GM23338 (cell line): ENCODE data around the gene MEI4. TPM values are rescaled to one million over a fixed set of nuclear protein-coding genes. Genes with fewer than 3 reads are reported as not detected.

Experiments used
- ATAC-seq: fragments of 200-7000 bp; cut with Tn5 transposase; 3 replicates; pipeline ENCODE4 v1.9.1; 2020
- DNase-seq: peaks from one replicate; pipeline ENCODE4 v3.0.0-alpha.2; 2015; ENCODE audit warnings: low spot score
- H2AFZ ChIP-seq: fragments of 200-600 bp; sonication (generic); 2 replicates; pipeline ENCODE4 v1.8.0; 2016; ENCODE audit warnings: antibody characterized with exemption, mild to moderate bottlenecking, moderate library complexity
- H3F3A ChIP-seq: fragments of 200-600 bp; sonication (generic); replicated peaks from 2 replicates; pipeline ENCODE4 v1.8.0; 2017; ENCODE audit warnings: antibody characterized with exemption, mixed run types, low read depth
- H3K27ac ChIP-seq: fragments of 200-600 bp; sonication (generic); 2 replicates; pipeline ENCODE4 v1.6.1; 2016; ENCODE audit warnings: low read depth
- H3K27me3 ChIP-seq: fragments of 200-600 bp; sonication (generic); 2 replicates; pipeline ENCODE4 v1.8.0; 2016; ENCODE audit warnings: mild to moderate bottlenecking, mixed run types, moderate library complexity; ENCODE audit not compliant: insufficient read depth
- H3K36me3 ChIP-seq: fragments of 200-600 bp; sonication (generic); 2 replicates; pipeline ENCODE4 v1.8.0; 2016; ENCODE audit warnings: mild to moderate bottlenecking; ENCODE audit not compliant: insufficient read depth
- H3K4me1 ChIP-seq: fragments of 200-600 bp; sonication (generic); 2 replicates; pipeline ENCODE4 v1.8.0; 2016; ENCODE audit warnings: mild to moderate bottlenecking, moderate library complexity; ENCODE audit not compliant: insufficient read depth
- H3K4me2 ChIP-seq: fragments of 200-600 bp; sonication (generic); 2 replicates; pipeline ENCODE4 v1.7.1; 2017; ENCODE audit warnings: mixed run types
- H3K4me3 ChIP-seq: fragments of 200-600 bp; sonication (generic); 2 replicates; pipeline ENCODE4 v1.6.1; 2016; ENCODE audit warnings: mixed run types
- H3K79me2 ChIP-seq: fragments of 200-600 bp; sonication (generic); replicated peaks from 2 replicates; pipeline ENCODE4 v1.8.0; 2017; ENCODE audit warnings: mild to moderate bottlenecking; ENCODE audit not compliant: insufficient read depth
- H3K9me2 ChIP-seq: fragments of 200-600 bp; sonication (generic); 2 replicates; pipeline ENCODE4 v1.8.0; 2017; ENCODE audit not compliant: insufficient read depth
- H4K20me1 ChIP-seq: fragments of 200-600 bp; sonication (generic); replicated peaks from 2 replicates; pipeline ENCODE4 v1.8.0; 2017; ENCODE audit warnings: mild to moderate bottlenecking; ENCODE audit not compliant: insufficient read depth
- H3K27ac Mint-ChIP-seq: 2 replicates; pipeline ENCODE4 v1.8.0; 2020; ENCODE audit warnings: inconsistent platforms, mild to moderate bottlenecking, moderate library complexity, mixed read lengths
- H3K27me3 Mint-ChIP-seq: 3 replicates; pipeline ENCODE4 v1.8.0; 2022; ENCODE audit warnings: low read depth, mild to moderate bottlenecking, moderate library complexity, mixed read lengths, inconsistent platforms; ENCODE audit not compliant: insufficient read depth, poor library complexity
- H3K36me3 Mint-ChIP-seq: 3 replicates; pipeline ENCODE4 v1.8.0; 2021; ENCODE audit warnings: low read depth, mild to moderate bottlenecking, inconsistent platforms, moderate library complexity, mixed read lengths
- H3K4me1 Mint-ChIP-seq: 3 replicates; pipeline ENCODE4 v1.8.0; 2020; ENCODE audit warnings: mild to moderate bottlenecking, inconsistent platforms, mixed read lengths
- H3K4me3 Mint-ChIP-seq: 3 replicates; pipeline ENCODE4 v1.8.0; 2021; ENCODE audit warnings: moderate library complexity, mild to moderate bottlenecking, inconsistent platforms, mixed read lengths
- H3K9me3 Mint-ChIP-seq: 3 replicates; pipeline ENCODE4 v1.8.0; 2020; ENCODE audit warnings: moderate library complexity, mild to moderate bottlenecking, inconsistent platforms, mixed read lengths
- CREB1 ChIP-seq: fragments of 250-450 bp; sonication (Bioruptor Pico); IDR thresholded peaks from 2 replicates; pipeline ENCODE4 v1.5.0; 2020; ENCODE audit warnings: low read depth, mild to moderate bottlenecking, moderate library complexity
- EZH2 ChIP-seq: fragments of 200-600 bp; sonication (generic); IDR thresholded peaks from one replicate; pipeline ENCODE4 v1.8.0; 2017; ENCODE audit warnings: antibody characterized with exemption, mild to moderate bottlenecking, low read depth; ENCODE audit not compliant: unreplicated experiment
- EZH2phosphoT487 ChIP-seq: fragments of 200-600 bp; sonication (generic); IDR thresholded peaks from one replicate; pipeline ENCODE4 v1.8.1; 2018; ENCODE audit warnings: antibody characterized with exemption; ENCODE audit not compliant: unreplicated experiment
- JUNB ChIP-seq: IDR thresholded peaks from one replicate; pipeline ENCODE4 v1.6.1; 2016; ENCODE audit warnings: antibody characterized with exemption; ENCODE audit not compliant: unreplicated experiment
- NANOG ChIP-seq: IDR thresholded peaks from 2 replicates; pipeline ENCODE4 v1.6.1; 2016; ENCODE audit warnings: antibody characterized with exemption, borderline replicate concordance
- POLR2AphosphoS5 ChIP-seq: IDR thresholded peaks from 2 replicates; pipeline ENCODE4 v1.6.1; 2016; ENCODE audit warnings: antibody characterized with exemption, low read depth
- STAT1 ChIP-seq: IDR thresholded peaks from one replicate; pipeline ENCODE4 v1.6.1; 2016; ENCODE audit warnings: antibody characterized with exemption; ENCODE audit not compliant: unreplicated experiment
- ZNF114 ChIP-seq: fragments of 250-450 bp; sonication (Bioruptor Pico); IDR thresholded peaks from 2 replicates; pipeline ENCODE4 v1.5.0; 2020; ENCODE audit warnings: mild to moderate bottlenecking, moderate library complexity
- ZNF331 ChIP-seq: fragments of 250-450 bp; sonication (Bioruptor Pico); IDR thresholded peaks from 2 replicates; pipeline ENCODE4 v1.5.0; 2020; ENCODE audit warnings: low read depth, mild to moderate bottlenecking, moderate library complexity
- polyA plus RNA-seq: library from polyadenylated mRNA; unstranded; fragments of >200 nt; fragmentation: Nextera tagmentation; extraction: Ambion mirVana; gene quantifications from 2 replicates; pipeline ENCODE4 v1.2.1, GENCODE V29; 2016
- total RNA-seq: library from RNA; depleted of rRNA; stranded (reverse); fragments of >200 nt; shearing (Covaris generic); gene quantifications from 2 replicates; pipeline ENCODE4 v1.2.3, GENCODE V29; 2014
- TF ChIP-seq, protein P1 (sequence below), 2 experiments: fragments of 200-600 bp in 1 of 2; sonication (generic) in 1 of 2; conservative IDR thresholded peaks; 2 replicates each; pipeline versions ENCODE4 v1.5.1 to v1.6.1; 2016 to 2017; ENCODE audit warnings: antibody characterized with exemption in 2 of 2, low read depth in 2 of 2, mild to moderate bottlenecking in 2 of 2, moderate library complexity in 1 of 2
- TF ChIP-seq, protein P2 (sequence below): IDR thresholded peaks from one replicate; pipeline ENCODE4 v1.6.1; 2018; ENCODE audit warnings: antibody characterized with exemption; ENCODE audit not compliant: unreplicated experiment
- TF ChIP-seq, protein P3 (sequence below): IDR thresholded peaks from 2 replicates; pipeline ENCODE4 v1.6.1; 2016; ENCODE audit warnings: antibody characterized with exemption

Gene MEI4
- total and polyA plus RNA-seq, 2 experiments from 2014 or later, result 0.23 to 0.63 TPM

DNA sequence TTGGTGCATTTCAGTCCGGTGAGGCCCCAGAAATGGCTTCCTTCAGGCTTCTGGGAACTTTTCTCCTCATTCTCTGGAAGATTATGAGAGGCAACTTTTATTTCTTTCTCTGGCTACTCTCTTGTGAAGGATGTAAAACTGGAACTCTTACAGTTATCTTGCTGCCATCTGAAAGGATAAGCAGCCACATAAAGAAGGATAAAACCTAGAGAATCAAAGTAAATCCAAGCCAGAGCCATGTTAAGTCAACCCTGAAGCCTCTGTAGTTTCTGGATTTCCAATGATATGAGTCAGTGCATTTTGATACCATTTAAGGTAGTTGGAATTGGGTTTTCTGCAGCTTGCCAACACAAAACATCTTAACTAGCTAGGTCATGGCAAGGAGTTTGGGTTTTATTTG lies 123.6 kb downstream of the MEI4 start (continued):
- TF ChIP-seq, protein P1, sequence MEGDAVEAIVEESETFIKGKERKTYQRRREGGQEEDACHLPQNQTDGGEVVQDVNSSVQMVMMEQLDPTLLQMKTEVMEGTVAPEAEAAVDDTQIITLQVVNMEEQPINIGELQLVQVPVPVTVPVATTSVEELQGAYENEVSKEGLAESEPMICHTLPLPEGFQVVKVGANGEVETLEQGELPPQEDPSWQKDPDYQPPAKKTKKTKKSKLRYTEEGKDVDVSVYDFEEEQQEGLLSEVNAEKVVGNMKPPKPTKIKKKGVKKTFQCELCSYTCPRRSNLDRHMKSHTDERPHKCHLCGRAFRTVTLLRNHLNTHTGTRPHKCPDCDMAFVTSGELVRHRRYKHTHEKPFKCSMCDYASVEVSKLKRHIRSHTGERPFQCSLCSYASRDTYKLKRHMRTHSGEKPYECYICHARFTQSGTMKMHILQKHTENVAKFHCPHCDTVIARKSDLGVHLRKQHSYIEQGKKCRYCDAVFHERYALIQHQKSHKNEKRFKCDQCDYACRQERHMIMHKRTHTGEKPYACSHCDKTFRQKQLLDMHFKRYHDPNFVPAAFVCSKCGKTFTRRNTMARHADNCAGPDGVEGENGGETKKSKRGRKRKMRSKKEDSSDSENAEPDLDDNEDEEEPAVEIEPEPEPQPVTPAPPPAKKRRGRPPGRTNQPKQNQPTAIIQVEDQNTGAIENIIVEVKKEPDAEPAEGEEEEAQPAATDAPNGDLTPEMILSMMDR (conservative IDR thresholded peaks at IDR 0.05; ENCODE audit: low read depth in 2 of 2), result no peak
- TF ChIP-seq NANOG (no peak), STAT1 (no peak), CREB1 (no peak)

DNA sequence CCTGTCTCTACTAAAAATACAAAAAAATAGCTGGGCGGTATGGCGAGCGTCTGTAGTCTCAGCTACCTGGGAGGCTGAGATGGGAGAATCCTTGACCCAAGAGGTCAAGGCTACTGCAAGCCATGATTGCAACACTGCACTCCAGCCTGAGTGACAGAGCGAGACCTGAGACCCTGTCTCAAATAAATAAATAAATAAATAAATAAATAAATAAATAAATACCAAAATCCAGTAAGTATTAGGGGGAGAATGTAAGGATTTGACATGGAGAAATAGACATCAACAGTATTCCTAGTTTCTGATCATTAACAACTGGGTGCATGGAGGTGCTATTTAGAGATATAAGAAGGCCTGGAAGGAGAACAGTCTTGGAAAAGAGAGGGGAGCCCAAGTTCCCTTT lies 125.7 kb downstream of the MEI4 start:
- no peaks in the 10 kb centered on the region for H4K20me1 ChIP-seq
- H3K27ac ChIP-seq, result no peak overlapping the region
- H3K4me1 Mint-ChIP-seq, result no peaks in the 10 kb centered on the region
- H3K9me3 Mint-ChIP-seq, result peaks cover 16% of the 10 kb centered on the region
- 0 out of 2 replicates have a peak, but pooled peaks cover 5% of the 10 kb centered on the region for H3K36me3 ChIP-seq
- H3K4me3 ChIP-seq, result no peak overlapping the region
- H3K4me3 Mint-ChIP-seq, result no peak overlapping the region
- H3K4me1 ChIP-seq, result no peaks in the 10 kb centered on the region
- H3K27ac Mint-ChIP-seq, result no peak overlapping the region
- no peak overlapping the region for H3K4me2 ChIP-seq
- no peaks in the 10 kb centered on the region for H3K79me2 ChIP-seq
- H2AFZ ChIP-seq, result no peak overlapping the region
- H3K36me3 Mint-ChIP-seq, result peaks cover 3% of the 10 kb centered on the region; the same call in 1 of the 3 replicates
- ATAC-seq, result no peak
- no peaks in the 10 kb centered on the region for H3F3A ChIP-seq
- no peak for DNase-seq
- no peaks in the 10 kb centered on the region for H3K27me3 ChIP-seq
- H3K27me3 Mint-ChIP-seq, result no peaks in the 10 kb centered on the region
- no peaks in the 10 kb centered on the region for H3K9me2 ChIP-seq
- TF ChIP-seq STAT1 (no peak), ZNF114 (CRISPR knock-in tag) (no peak), NANOG (no peak), ZNF331 (no peak), EZH2phosphoT487 (no peak), JUNB (no peak), EZH2 (no peak), CREB1 (no peak), POLR2AphosphoS5 (no peak)
- TF ChIP-seq, protein P1 (conservative IDR thresholded peaks at IDR 0.05; ENCODE audit: low read depth in 2 of 2), result no peak
- TF ChIP-seq, protein P2, sequence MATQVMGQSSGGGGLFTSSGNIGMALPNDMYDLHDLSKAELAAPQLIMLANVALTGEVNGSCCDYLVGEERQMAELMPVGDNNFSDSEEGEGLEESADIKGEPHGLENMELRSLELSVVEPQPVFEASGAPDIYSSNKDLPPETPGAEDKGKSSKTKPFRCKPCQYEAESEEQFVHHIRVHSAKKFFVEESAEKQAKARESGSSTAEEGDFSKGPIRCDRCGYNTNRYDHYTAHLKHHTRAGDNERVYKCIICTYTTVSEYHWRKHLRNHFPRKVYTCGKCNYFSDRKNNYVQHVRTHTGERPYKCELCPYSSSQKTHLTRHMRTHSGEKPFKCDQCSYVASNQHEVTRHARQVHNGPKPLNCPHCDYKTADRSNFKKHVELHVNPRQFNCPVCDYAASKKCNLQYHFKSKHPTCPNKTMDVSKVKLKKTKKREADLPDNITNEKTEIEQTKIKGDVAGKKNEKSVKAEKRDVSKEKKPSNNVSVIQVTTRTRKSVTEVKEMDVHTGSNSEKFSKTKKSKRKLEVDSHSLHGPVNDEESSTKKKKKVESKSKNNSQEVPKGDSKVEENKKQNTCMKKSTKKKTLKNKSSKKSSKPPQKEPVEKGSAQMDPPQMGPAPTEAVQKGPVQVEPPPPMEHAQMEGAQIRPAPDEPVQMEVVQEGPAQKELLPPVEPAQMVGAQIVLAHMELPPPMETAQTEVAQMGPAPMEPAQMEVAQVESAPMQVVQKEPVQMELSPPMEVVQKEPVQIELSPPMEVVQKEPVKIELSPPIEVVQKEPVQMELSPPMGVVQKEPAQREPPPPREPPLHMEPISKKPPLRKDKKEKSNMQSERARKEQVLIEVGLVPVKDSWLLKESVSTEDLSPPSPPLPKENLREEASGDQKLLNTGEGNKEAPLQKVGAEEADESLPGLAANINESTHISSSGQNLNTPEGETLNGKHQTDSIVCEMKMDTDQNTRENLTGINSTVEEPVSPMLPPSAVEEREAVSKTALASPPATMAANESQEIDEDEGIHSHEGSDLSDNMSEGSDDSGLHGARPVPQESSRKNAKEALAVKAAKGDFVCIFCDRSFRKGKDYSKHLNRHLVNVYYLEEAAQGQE, result no peak
- TF ChIP-seq, protein P3, sequence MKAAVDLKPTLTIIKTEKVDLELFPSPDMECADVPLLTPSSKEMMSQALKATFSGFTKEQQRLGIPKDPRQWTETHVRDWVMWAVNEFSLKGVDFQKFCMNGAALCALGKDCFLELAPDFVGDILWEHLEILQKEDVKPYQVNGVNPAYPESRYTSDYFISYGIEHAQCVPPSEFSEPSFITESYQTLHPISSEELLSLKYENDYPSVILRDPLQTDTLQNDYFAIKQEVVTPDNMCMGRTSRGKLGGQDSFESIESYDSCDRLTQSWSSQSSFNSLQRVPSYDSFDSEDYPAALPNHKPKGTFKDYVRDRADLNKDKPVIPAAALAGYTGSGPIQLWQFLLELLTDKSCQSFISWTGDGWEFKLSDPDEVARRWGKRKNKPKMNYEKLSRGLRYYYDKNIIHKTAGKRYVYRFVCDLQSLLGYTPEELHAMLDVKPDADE, result no peak
